ENCODE results near the gene TRPM4. TPM values are rescaled to one million over a fixed set of nuclear protein-coding genes. Genes with fewer than 3 reads are reported as not detected.

Gene TRPM4
- total and polyA plus RNA-seq, 2 of the 8 experiments (the other 6 are each of a cell fraction or from before 2014, with no cell fraction given) = 11.3 to 13.3 TPM

GRCh38 chr19:49224879-49225278 is 67.3 kb downstream of the TRPM4 start:
- ChIA-PET CTCF (ENCODE audit: partially characterized antibody) (interaction anchor here (0.8 to 5.6 kb wide), 44 partner anchors 10 to 366 kb away, joined by 3 to 56 read pairs (median 5); partner anchors contain the start of genes LIN7B and PPFIA3), POLR2A (ENCODE audit: partially characterized antibody) (interaction anchor here (0.9 to 1.9 kb wide), 8 partner anchors 9 to 130 kb away, joined by 3 to 8 read pairs (median 4); no protein-coding TSS in a partner anchor)
- Histone ChIP-seq H4K5ac (ENCODE audit: insufficient read length, low read depth, low read length) (no peak overlapping the region), H3K14ac (ENCODE audit: insufficient read length) (no peak overlapping the region), H4K20me1 (replicated peaks in 1 of 2; ENCODE audit: control insufficient read depth in 1 of 2, insufficient read depth in 2 of 2, low read length in 2 of 2) (no peaks in the 10 kb centered on the region), H3K79me1 (ENCODE audit: low read depth, low read length) (no peaks in the 10 kb centered on the region), H3K27me3 (replicated peaks in 1 of 4; ENCODE audit: control insufficient read depth in 3 of 4, extremely low read depth in 1 of 4, insufficient read depth in 3 of 4, low read length in 3 of 4) (no peaks in the 10 kb centered on the region), H3K4ac (replicated peaks; ENCODE audit: insufficient read length, low read depth, low read length) (no peak overlapping the region), H3K23ac (ENCODE audit: insufficient read length) (no peak overlapping the region), H2AK5ac (ENCODE audit: low read depth, low read length) (no peak overlapping the region), H3K79me2 (ENCODE audit: control insufficient read depth in 1 of 2, insufficient read depth in 2 of 2, low read length in 2 of 2) (no peaks in the 10 kb centered on the region), H4K91ac (replicated peaks; ENCODE audit: insufficient read length, low read length) (no peak overlapping the region), H3K9ac (replicated peaks in 1 of 4; ENCODE audit: extremely low read depth in 1 of 4, low read depth in 3 of 4, low read length in 3 of 4) (no peak overlapping the region), H3K23me2 (ENCODE audit: low read depth, low read length) (no peaks in the 10 kb centered on the region), H3K9me3 (ENCODE audit: insufficient read depth in 2 of 2, low read depth in 1 of 2, low read length in 1 of 2) (no peaks in the 10 kb centered on the region), H4K8ac (ENCODE audit: extremely low read depth, insufficient read depth, low read length) (no peak overlapping the region; the same call in 1 of the 2 replicates), H3K4me2 (ENCODE audit: insufficient read depth in 1 of 2, low read depth in 2 of 2, low read length in 2 of 2) (no peak overlapping the region), H2BK20ac (ENCODE audit: low read length) (no peak overlapping the region), H2BK5ac (ENCODE audit: low read depth, low read length) (0 out of 2 replicates have a peak overlapping the region, but pooled peaks have one; percentile 20), H2BK12ac (ENCODE audit: low read depth, low read length) (peak overlapping the region; percentile 19; the same call in 1 of the 2 replicates), H2BK15ac (ENCODE audit: low read length) (peak overlapping the region; percentile 88; the same call in 1 of the 2 replicates), H3K56ac (replicated peaks; ENCODE audit: insufficient read length, low read depth, low read length) (no peak overlapping the region), H3K18ac (ENCODE audit: extremely low read depth, low read length) (no peak overlapping the region), H3K36me3 (ENCODE audit: control insufficient read depth in 2 of 4, insufficient read depth in 4 of 4, low read length in 3 of 4) (no peaks in the 10 kb centered on the region), H3K27ac (ENCODE audit: low read depth, low read length) (no peak overlapping the region), H3K4me3 (ENCODE audit: extremely low read depth in 1 of 4, insufficient read depth in 2 of 4, low read depth in 3 of 4, low read length in 4 of 4) (no peak overlapping the region), H2BK120ac (replicated peaks; ENCODE audit: low read depth, low read length) (no peak overlapping the region), H2AFZ (ENCODE audit: low read length) (no peak overlapping the region), H3K4me1 (replicated peaks in 1 of 4; ENCODE audit: control insufficient read depth in 3 of 4, insufficient read depth in 4 of 4, low read length in 3 of 4) (no peaks in the 10 kb centered on the region; a peak in 1 of 7 replicates)
- WGBS, 2 experiments (ENCODE audit: extremely low coverage in 1 of 2, insufficient coverage in 1 of 2, insufficient read length in 1 of 2, insufficient replicate concordance in 2 of 2, low coverage in 1 of 2, low lambda C conversion rate in 2 of 2, missing lambda C conversion rate in 1 of 2) = 65% methylated on average over 7 of the region's 8 CpGs; no CpG with 5 or more reads in 1 of the 2 experiments
- peak; percentile 56 to 78 for DNase-seq (ENCODE audit: low read depth in 1 of 2, low spot score in 2 of 2)
- FAIRE-seq = no peak
- no peak for TF ChIP-seq PHF8 (conservative IDR thresholded peaks at IDR 0.05; ENCODE audit: low read depth, low read length)
- no peak for TF ChIP-seq ASH2L (IDR thresholded peaks at IDR 0.05; ENCODE audit: low read length)
- no peak for TF ChIP-seq POLR2AphosphoS5 (IDR thresholded peaks at IDR 0.05; ENCODE audit: low read depth, low read length)
- TF ChIP-seq TCF12 (IDR thresholded peaks at IDR 0.05; ENCODE audit: low read depth, low read length) = no peak
- TF ChIP-seq RAD21 (IDR thresholded peaks at IDR 0.05 in 1 of 2, conservative IDR thresholded peaks at IDR 0.05 in 1 of 2; ENCODE audit: low read depth in 2 of 2, low read length in 2 of 2) = peak; percentile 82 to 88
- TF ChIP-seq BCL11A (IDR thresholded peaks at IDR 0.05; ENCODE audit: low read depth in 2 of 2, low read length in 2 of 2) = no peak
- 0 out of 2 replicates have a peak, but pooled peaks have one; percentile 36 for TF ChIP-seq JUND (IDR thresholded peaks at IDR 0.05; ENCODE audit: low read length)
- TF ChIP-seq HDAC2 (IDR thresholded peaks at IDR 0.05; ENCODE audit: borderline replicate concordance in 1 of 2, low read depth in 2 of 2, low read length in 2 of 2) = no peak
- TF ChIP-seq CHD1 (IDR thresholded peaks at IDR 0.05; ENCODE audit: low read depth, low read length) = no peak
- peak; percentile 59; the same call in 1 of the 2 replicates for TF ChIP-seq YY1 (IDR thresholded peaks at IDR 0.05; ENCODE audit: low read depth, low read length)
- TF ChIP-seq CTCF (IDR thresholded peaks at IDR 0.05; ENCODE audit: control extremely low read depth in 1 of 3, insufficient read depth in 1 of 3, low read depth in 1 of 3, low read length in 3 of 3) = peak; percentile 71 to 76 (median 73)
